ENCODE data around the gene PTGES3L. TPM values are rescaled to one million over a fixed set of nuclear protein-coding genes. Genes with fewer than 3 reads are reported as not detected.
"Not testable (repeated sequence)": the region's sequence is repeated elsewhere in the genome, so short reads cannot be mapped to it uniquely, and the experiment has no call there.

PTGES3L gene
- total RNA-seq, 1 experiment from 2014 or later, result 0.23 TPM

DNA sequence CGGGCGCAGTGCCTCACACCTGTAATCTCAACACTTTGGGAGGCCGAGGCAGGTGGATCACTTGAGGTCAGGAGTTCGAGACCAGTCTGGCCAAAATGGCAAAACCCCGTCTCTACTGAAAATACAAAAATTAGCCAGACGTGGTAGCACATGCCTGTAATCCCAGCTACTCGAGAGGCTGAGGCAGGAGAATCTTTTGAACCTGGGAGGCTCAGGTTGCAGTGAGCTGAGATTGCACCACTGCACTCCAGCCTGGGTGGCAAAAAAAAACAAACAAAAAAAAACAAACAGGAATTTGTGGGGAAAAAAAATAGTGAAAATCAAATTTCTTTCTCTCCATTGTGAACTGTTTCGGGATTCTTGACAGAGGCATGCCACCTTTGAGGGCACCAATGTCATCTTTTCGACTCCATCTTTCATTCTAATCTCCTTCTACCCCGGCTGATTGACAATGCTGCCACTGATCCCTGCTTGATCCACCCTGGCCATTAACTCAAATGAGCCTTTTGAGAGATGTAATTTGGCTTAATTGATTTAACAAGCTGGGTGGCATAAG lies 60.3 kb downstream of the PTGES3L start:
- not testable (repeated sequence) for DNase-seq (ENCODE audit: low read depth)

DNA sequence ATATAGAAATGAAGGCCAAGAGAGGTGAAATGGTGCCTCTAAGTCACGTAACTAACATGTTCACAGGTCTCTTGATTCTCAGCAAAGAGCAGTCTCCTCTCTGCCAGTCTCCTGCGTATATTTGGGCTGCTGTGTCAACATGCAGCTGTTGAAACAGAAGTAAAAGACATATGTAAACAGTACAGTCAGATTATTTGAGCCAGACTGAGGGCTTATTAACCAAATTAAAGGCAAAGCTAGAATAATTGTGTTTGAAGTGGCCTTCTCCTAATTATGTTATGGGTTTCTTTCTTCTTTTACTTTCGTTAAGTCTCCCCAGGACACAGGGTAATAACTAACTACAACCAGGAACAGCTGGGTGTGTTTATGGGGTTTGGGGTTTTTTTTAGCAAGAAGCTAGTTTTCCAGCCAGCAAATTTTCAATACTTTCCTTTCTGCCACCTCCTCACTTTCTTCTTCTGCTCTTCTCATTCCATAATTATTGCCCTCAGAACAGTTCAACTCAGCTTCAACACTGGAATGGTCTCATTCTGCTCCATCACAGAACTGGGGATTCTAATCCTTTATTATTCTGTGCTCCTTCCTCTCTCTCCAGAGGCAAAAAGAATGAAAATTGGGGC lies 60.9 kb downstream of the PTGES3L start:
- no peak for DNase-seq (ENCODE audit: low read depth)

Other genes starting within 250 kb of the PTGES3L start
- gene EZH1, start 235.0 kb downstream of the PTGES3L start, total RNA-seq (2014; rRNA removed; shearing (Covaris generic)), result 5.1 and 6.8 TPM in 2 replicates
- 2.7 TPM in 1 of 2 replicates, not detected in the other for gene RAMP2, start 218.9 kb downstream of the PTGES3L start, total RNA-seq (2014; rRNA removed; shearing (Covaris generic))
- 60.7 and 69.9 TPM in 2 replicates for gene VPS25, start 206.6 kb downstream of the PTGES3L start, total RNA-seq (2014; rRNA removed; shearing (Covaris generic))
- gene WNK4, start 199.5 kb downstream of the PTGES3L start, total RNA-seq (2014; rRNA removed; shearing (Covaris generic)), result 1.7 and 2.1 TPM in 2 replicates
- 63.5 and 75.8 TPM in 2 replicates for gene COA3, start 181.4 kb downstream of the PTGES3L start, total RNA-seq (2014; rRNA removed; shearing (Covaris generic))
- gene CNTD1, start 181.2 kb downstream of the PTGES3L start, total RNA-seq (2014; rRNA removed; shearing (Covaris generic)), result 0.06 TPM in 1 of 2 replicates, not detected in the other
- gene BECN1, start 155.8 kb downstream of the PTGES3L start, total RNA-seq (2014; rRNA removed; shearing (Covaris generic)), result 37.2 and 61.3 TPM in 2 replicates
- gene PSME3, start 146.7 kb downstream of the PTGES3L start, total RNA-seq (2014; rRNA removed; shearing (Covaris generic)), result 118 and 159 TPM in 2 replicates
- gene AOC2, start 135.5 kb downstream of the PTGES3L start, total RNA-seq (2014; rRNA removed; shearing (Covaris generic)), result 0.89 and 1.0 TPM in 2 replicates
- 0.06 and 0.11 TPM in 2 replicates for gene AOC3, start 128.9 kb downstream of the PTGES3L start, total RNA-seq (2014; rRNA removed; shearing (Covaris generic))
- not detected in 2 replicates for gene G6PC1, start 79.3 kb downstream of the PTGES3L start, total RNA-seq (2014; rRNA removed; shearing (Covaris generic))
- 21.1 and 25.7 TPM in 2 replicates for gene AARSD1, start 15.6 kb downstream of the PTGES3L start, total RNA-seq (2014; rRNA removed; shearing (Covaris generic))
- gene RUNDC1, start 485 bp upstream of the PTGES3L start, total RNA-seq (2014; rRNA removed; shearing (Covaris generic)), result 4.2 and 4.3 TPM in 2 replicates
- gene RPL27, start 18.3 kb upstream of the PTGES3L start, total RNA-seq (2014; rRNA removed; shearing (Covaris generic)), result 1,016 and 1,106 TPM in 2 replicates
- gene IFI35, start 26.7 kb upstream of the PTGES3L start, total RNA-seq (2014; rRNA removed; shearing (Covaris generic)), result 6.0 and 7.8 TPM in 2 replicates
- 57.9 and 69.3 TPM in 2 replicates for gene VAT1, start 42.3 kb upstream of the PTGES3L start, total RNA-seq (2014; rRNA removed; shearing (Covaris generic))
- 0.11 TPM in 1 of 2 replicates, not detected in the other for gene RND2, start 45.2 kb upstream of the PTGES3L start, total RNA-seq (2014; rRNA removed; shearing (Covaris generic))
- gene BRCA1, start 145.3 kb upstream of the PTGES3L start, total RNA-seq (2014; rRNA removed; shearing (Covaris generic)), result 41.0 and 41.8 TPM in 2 replicates
- 25.6 and 31.7 TPM in 2 replicates for gene NBR1, start 191.1 kb upstream of the PTGES3L start, total RNA-seq (2014; rRNA removed; shearing (Covaris generic))
- 1.8 and 3.8 TPM in 2 replicates for gene TMEM106A, start 231.8 kb upstream of the PTGES3L start, total RNA-seq (2014; rRNA removed; shearing (Covaris generic))
- not detected in 2 replicates for gene CCDC200, start 248.5 kb upstream of the PTGES3L start, total RNA-seq (2014; rRNA removed; shearing (Covaris generic))

All from Daoy (cell line).